H1 (cell line): ENCODE data around the gene BTBD9. TPM values are rescaled to one million over a fixed set of nuclear protein-coding genes. Genes with fewer than 3 reads are reported as not detected.

Experiments
- CTCF ChIA-PET: fragments of 300-600 bp; sonication (Branson Sonifier 250); formaldehyde crosslinking; loops from one replicate; lab custom pipeline; 2021; ENCODE audit not compliant: partially characterized antibody; lab: Charles Lee
- POLR2A ChIA-PET: fragments of 300-600 bp; sonication (Branson Sonifier 250); formaldehyde crosslinking; loops from one replicate; lab custom pipeline; 2021; ENCODE audit warnings: inconsistent platforms; ENCODE audit not compliant: partially characterized antibody; lab: Charles Lee
- DNase-seq, 2 experiments: peaks; one replicate each; pipeline versions ENCODE4 v3.0.0 to v3.0.0-alpha.2; 2010 to 2022; ENCODE audit warnings: low spot score in 2 of 2, low read depth in 1 of 2, mixed read lengths in 1 of 2
- FAIRE-seq: peaks from 2 replicates; lab custom pipeline; 2011; peaks lifted over from hg19 to GRCh38; lab: Jason Lieb, UNC
- H2AFZ ChIP-seq: 2 replicates; pipeline ENCODE4 v1.8.1; 2012; ENCODE audit warnings: low read length, inconsistent platforms
- H2AK5ac ChIP-seq: 2 replicates; pipeline ENCODE4 v1.6.1; 2013; ENCODE audit warnings: low read depth, low read length
- H2BK120ac ChIP-seq: replicated peaks from 2 replicates; pipeline ENCODE3; 2013; ENCODE audit warnings: low read depth, low read length, inconsistent platforms
- H2BK12ac ChIP-seq: 2 replicates; pipeline ENCODE4 v1.6.1; 2013; ENCODE audit warnings: low read depth, low read length
- H2BK15ac ChIP-seq: 2 replicates; pipeline ENCODE4 v1.6.1; 2013; ENCODE audit warnings: low read length
- H2BK20ac ChIP-seq: 2 replicates; pipeline ENCODE4 v1.6.1; 2013; ENCODE audit warnings: low read length
- H2BK5ac ChIP-seq: 2 replicates; pipeline ENCODE4 v1.6.1; 2013; ENCODE audit warnings: low read depth, low read length
- H3K14ac ChIP-seq: 2 replicates; pipeline ENCODE4 v1.6.1; 2013; ENCODE audit warnings: inconsistent platforms; ENCODE audit not compliant: insufficient read length
- H3K18ac ChIP-seq: 2 replicates; pipeline ENCODE4 v1.6.1; 2013; ENCODE audit warnings: low read length; ENCODE audit errors: extremely low read depth
- H3K23ac ChIP-seq: 2 replicates; pipeline ENCODE4 v1.6.1; 2013; ENCODE audit warnings: inconsistent platforms; ENCODE audit not compliant: insufficient read length
- H3K23me2 ChIP-seq: 2 replicates; pipeline ENCODE4 v1.6.1; 2013; ENCODE audit warnings: low read depth, low read length
- H3K27ac ChIP-seq: 2 replicates; pipeline ENCODE4 v1.6.1; 2011; ENCODE audit warnings: low read depth, low read length, inconsistent platforms
- H3K27me3 ChIP-seq, 4 experiments: replicated peaks in 1 of 4; 1 replicate in 1 of 4; 2 replicates in 3 of 4; pipeline versions ENCODE4 v1.6.1 to v1.8.1; 2011 to 2013; ENCODE audit warnings: low read length in 3 of 4, mild to moderate bottlenecking in 3 of 4, inconsistent platforms in 2 of 4, mixed read lengths in 2 of 4, moderate library complexity in 1 of 4; ENCODE audit not compliant: control insufficient read depth in 3 of 4, insufficient read depth in 3 of 4; ENCODE audit errors: extremely low read depth in 1 of 4
- H3K36me3 ChIP-seq, 4 experiments: 2 replicates each; pipeline versions ENCODE4 v1.6.1 to v1.8.1; 2011 to 2013; ENCODE audit warnings: mild to moderate bottlenecking in 4 of 4, low read length in 3 of 4, moderate library complexity in 2 of 4, control low read depth in 1 of 4, inconsistent platforms in 1 of 4; ENCODE audit not compliant: insufficient read depth in 4 of 4, control insufficient read depth in 2 of 4
- H3K4ac ChIP-seq: replicated peaks from 2 replicates; pipeline ENCODE3; 2013; ENCODE audit warnings: low read length, low read depth, mixed read lengths, inconsistent platforms; ENCODE audit not compliant: insufficient read length
- H3K4me1 ChIP-seq, 4 experiments: replicated peaks in 1 of 4; 1 replicate in 1 of 4; 2 replicates in 3 of 4; pipeline versions ENCODE4 v1.6.1 to v1.8.1; 2011 to 2013; ENCODE audit warnings: low read length in 3 of 4, inconsistent platforms in 2 of 4, mixed read lengths in 1 of 4; ENCODE audit not compliant: insufficient read depth in 4 of 4, control insufficient read depth in 3 of 4
- H3K4me2 ChIP-seq, 2 experiments: 2 replicates each; pipeline versions ENCODE4 v1.6.1 to v1.8.1; 2011 to 2013; ENCODE audit warnings: low read depth in 2 of 2, low read length in 2 of 2, control low read depth in 1 of 2, inconsistent platforms in 1 of 2, mild to moderate bottlenecking in 1 of 2; ENCODE audit not compliant: insufficient read depth in 1 of 2
- H3K4me3 ChIP-seq, 4 experiments: fragments of 200-600, 300-600 bp in 1 of 4; sonication (generic), shearing (Covaris generic), sonication (Bioruptor Twin) in 1 of 4; 2 replicates each; pipeline versions ENCODE4 v1.5.1 to v1.8.1; 2011 to 2016; ENCODE audit warnings: low read length in 4 of 4, low read depth in 3 of 4, control low read depth in 2 of 4, inconsistent platforms in 2 of 4, mild to moderate bottlenecking in 2 of 4, mixed read lengths in 1 of 4, moderate library complexity in 1 of 4; ENCODE audit not compliant: insufficient read depth in 2 of 4; ENCODE audit errors: extremely low read depth in 1 of 4
- H3K56ac ChIP-seq: replicated peaks from 2 replicates; pipeline ENCODE3; 2013; ENCODE audit warnings: low read depth, mild to moderate bottlenecking, mixed read lengths, low read length, inconsistent platforms; ENCODE audit not compliant: insufficient read length
- H3K79me1 ChIP-seq: 2 replicates; pipeline ENCODE4 v1.6.1; 2013; ENCODE audit warnings: low read depth, low read length, control low read depth
- H3K79me2 ChIP-seq, 2 experiments: 2 replicates each; pipeline versions ENCODE4 v1.6.1 to v1.8.1; 2012 to 2013; ENCODE audit warnings: low read length in 2 of 2, mild to moderate bottlenecking in 2 of 2, inconsistent platforms in 1 of 2; ENCODE audit not compliant: insufficient read depth in 2 of 2, control insufficient read depth in 1 of 2
- H3K9ac ChIP-seq, 4 experiments: replicated peaks in 1 of 4; 1 replicate in 1 of 4; 2 replicates in 3 of 4; pipeline versions ENCODE4 v1.6.1 to v1.8.1; 2011 to 2013; ENCODE audit warnings: low read depth in 3 of 4, low read length in 3 of 4, control low read depth in 2 of 4, mild to moderate bottlenecking in 2 of 4, moderate library complexity in 2 of 4, inconsistent platforms in 1 of 4; ENCODE audit errors: extremely low read depth in 1 of 4
- H3K9me3 ChIP-seq, 2 experiments: 2 replicates each; pipeline versions ENCODE4 v1.6.1 to v1.8.1; 2012 to 2013; ENCODE audit warnings: mild to moderate bottlenecking in 2 of 2, moderate library complexity in 2 of 2, control low read depth in 1 of 2, inconsistent platforms in 1 of 2, low read depth in 1 of 2, low read length in 1 of 2, mixed read lengths in 1 of 2; ENCODE audit not compliant: insufficient read depth in 2 of 2
- H4K20me1 ChIP-seq, 2 experiments: replicated peaks in 1 of 2; 2 replicates each; pipeline versions ENCODE3 to v1.8.1; 2011 to 2013; ENCODE audit warnings: inconsistent platforms in 2 of 2, low read length in 2 of 2, mild to moderate bottlenecking in 1 of 2; ENCODE audit not compliant: insufficient read depth in 2 of 2, control insufficient read depth in 1 of 2
- H4K5ac ChIP-seq: 2 replicates; pipeline ENCODE4 v1.6.1; 2013; ENCODE audit warnings: low read length, low read depth, mixed read lengths, inconsistent platforms; ENCODE audit not compliant: insufficient read length
- H4K8ac ChIP-seq: 2 replicates; pipeline ENCODE4 v1.8.0; 2013; ENCODE audit warnings: mild to moderate bottlenecking, moderate library complexity, low read length, inconsistent platforms; ENCODE audit not compliant: insufficient read depth; ENCODE audit errors: extremely low read depth
- H4K91ac ChIP-seq: replicated peaks from 2 replicates; pipeline ENCODE3; 2013; ENCODE audit warnings: low read length, mixed read lengths, inconsistent platforms; ENCODE audit not compliant: insufficient read length
- BCL11A ChIP-seq, 2 experiments: IDR thresholded peaks; one replicate each; pipeline ENCODE4 v1.6.1; 2011; ENCODE audit warnings: low read depth in 2 of 2, low read length in 2 of 2, mild to moderate bottlenecking in 2 of 2
- BRCA1 ChIP-seq: IDR thresholded peaks from 2 replicates; pipeline ENCODE4 v1.6.1; 2012; ENCODE audit warnings: low read depth, low read length, improper control_type of control experiment
- CREB1 ChIP-seq: IDR thresholded peaks from 2 replicates; pipeline ENCODE4 v1.6.1; 2012; ENCODE audit warnings: inconsistent platforms
- HDAC2 ChIP-seq, 2 experiments: fragments of 300-600 bp in 1 of 2; sonication (generic) in 1 of 2; IDR thresholded peaks; 2 replicates each; pipeline ENCODE4 v1.6.1; 2011 to 2012; ENCODE audit warnings: low read depth in 2 of 2, low read length in 2 of 2, mild to moderate bottlenecking in 2 of 2, moderate library complexity in 2 of 2, borderline replicate concordance in 1 of 2, inconsistent platforms in 1 of 2
- KDM1A ChIP-seq: fragments of 200-600, 300-600 bp; sonication (generic); IDR thresholded peaks from 2 replicates; pipeline ENCODE4 v1.7.1; 2016; ENCODE audit warnings: mild to moderate bottlenecking, low read length, borderline replicate concordance
- POLR2A ChIP-seq, 2 experiments: IDR thresholded peaks; 1 replicate in 1 of 2; 2 replicates in 1 of 2; pipeline ENCODE4 v1.6.1; 2011; ENCODE audit warnings: low read depth in 2 of 2, low read length in 2 of 2, mild to moderate bottlenecking in 2 of 2; ENCODE audit errors: control extremely low read depth in 1 of 2
- SAP30 ChIP-seq: fragments of 300-600 bp; sonication (generic); IDR thresholded peaks from 2 replicates; pipeline ENCODE4 v1.7.1; 2012; ENCODE audit warnings: low read length, moderate library complexity, mild to moderate bottlenecking, inconsistent platforms; ENCODE audit not compliant: insufficient read depth, insufficient replicate concordance
- SP4 ChIP-seq: IDR thresholded peaks from 2 replicates; pipeline ENCODE4 v1.6.1; 2012; ENCODE audit warnings: low read length, inconsistent platforms
- ZNF274 ChIP-seq: IDR thresholded peaks from 2 replicates; pipeline ENCODE4 v1.7.0; 2012; ENCODE audit warnings: low read length, borderline replicate concordance; ENCODE audit errors: extremely low read depth
- WGBS, 2 experiments: shearing (Covaris generic) in 1 of 2; methylation state at CpG; one replicate each; pipeline versions ENCODE4 v1.1.6 to v1.1.7; 2013 to 2015; ENCODE audit warnings: low lambda C conversion rate in 2 of 2, mixed read lengths in 2 of 2, inconsistent platforms in 1 of 2, low coverage in 1 of 2, missing lambda C conversion rate in 1 of 2; ENCODE audit not compliant: insufficient replicate concordance in 2 of 2, insufficient coverage in 1 of 2, insufficient read length in 1 of 2; ENCODE audit errors: extremely low coverage in 1 of 2, missing lambda C conversion rate in 1 of 2; 5-methylcytosine and 5-hydroxymethylcytosine counted together
- polyA plus RNA-seq, 7 experiments: library from polyadenylated mRNA; depleted of rRNA in 3 of 7; stranded (reverse) in 5 of 7; unstranded in 2 of 7; fragments of >200 nt in 5 of 7; fragments of 200-250 nt in 2 of 7; gene quantifications; 1 replicate in 5 of 7; 2 replicates in 1 of 7; 4 replicates in 1 of 7; pipeline versions ENCODE4 v1.2.1 to v1.2.3, GENCODE V29; 2011 to 2013; ENCODE audit warnings: missing spikeins in 2 of 7, mixed read lengths in 2 of 7
- total RNA-seq: library from RNA; stranded (reverse); fragmentation: NEBNext Ultra II Directional; extraction: Animal tissue kit (Norgen Biotek cat#: 25700); gene quantifications from 2 replicates; pipeline ENCODE4 v1.2.1, GENCODE V29; 2021

The BTBD9 gene
- total and polyA plus RNA-seq, 2 of the 8 experiments (the other 6 are each of a cell fraction or from before 2014, with no cell fraction given) = 0.92 to 4.1 TPM

- Histone ChIP-seq H3K79me1 (no peaks in the 10 kb centered on the region), H3K27me3 (no peaks in the 10 kb centered on the region), H2BK5ac (no peak overlapping the region), H3K79me2 (no peaks in the 10 kb centered on the region), H3K4me1 (no peaks in the 10 kb centered on the region), H2AFZ (no peak overlapping the region), H3K23me2 (no peaks in the 10 kb centered on the region), H4K8ac (no peak overlapping the region; the same call in 1 of the 2 replicates), H3K36me3 (no peaks in the 10 kb centered on the region), H2BK12ac (no peak overlapping the region), H4K91ac (no peak overlapping the region), H3K4ac (no peak overlapping the region), H3K9ac (no peak overlapping the region), H4K5ac (no peak overlapping the region), H3K4me3 (no peak overlapping the region), H4K20me1 (peaks cover 0 to 2% of the 10 kb centered on the region in 2 experiments), H3K9me3 (no peaks in the 10 kb centered on the region), H2BK20ac (no peak overlapping the region), H2BK120ac (no peak overlapping the region), H3K23ac (no peak overlapping the region), H3K18ac (no peak overlapping the region), H3K27ac (no peak overlapping the region), H2BK15ac (no peak overlapping the region), H2AK5ac (no peak overlapping the region), H3K14ac (no peak overlapping the region), H3K56ac (no peak overlapping the region), H3K4me2 (no peak overlapping the region)
- TF ChIP-seq CREB1 = no peak
- TF ChIP-seq ZNF274 = no peak
- no peak for TF ChIP-seq SP4
- no peak for TF ChIP-seq BCL11A (IDR thresholded peaks at IDR 0.05; ENCODE audit: low read depth in 2 of 2, low read length in 2 of 2)
- no peak for TF ChIP-seq HDAC2 (IDR thresholded peaks at IDR 0.05; ENCODE audit: borderline replicate concordance in 1 of 2, low read depth in 2 of 2, low read length in 2 of 2)
- no peak for TF ChIP-seq SAP30
- TF ChIP-seq KDM1A = no peak
- TF ChIP-seq BRCA1 = no peak
- no peak for TF ChIP-seq POLR2A (IDR thresholded peaks at IDR 0.05; ENCODE audit: control extremely low read depth in 1 of 2, low read depth in 2 of 2, low read length in 2 of 2)
- DNase-seq = no peak
- CTCF ChIA-PET = interaction anchor here (0.7 to 2.0 kb wide), 2 partner anchors 9 to 29 kb away, joined by 3 to 7 read pairs; no protein-coding TSS in a partner anchor
- FAIRE-seq = no peak
- 89% methylated on average over 5 of the region's 5 CpGs; no CpG with 5 or more reads in 1 of the 2 experiments for WGBS, 2 experiments
- POLR2A ChIA-PET = interaction anchor here (0.5 kb wide), 1 partner anchor 934 kb away, joined by 4 read pairs; no protein-coding TSS in a partner anchor
These were observed 40.5 kb downstream of the BTBD9 start for GRCh38 chr6:38599261-38599660.
